Mucosa of rectum (tissue), 2 donors: Measurements from ENCODE around the gene ZNF618.

Experiments used
- H3K27ac ChIP-seq, 2 donors: one replicate each; pipeline ENCODE4 v1.7.0; 2013; ENCODE audit warnings: inconsistent platforms in 2 of 2, low read depth in 2 of 2, low read length in 2 of 2
- H3K27me3 ChIP-seq, 2 donors: one replicate each; pipeline ENCODE4 v1.7.0; 2013; ENCODE audit warnings: low read length in 2 of 2; ENCODE audit not compliant: control insufficient read depth in 2 of 2, insufficient read depth in 2 of 2
- H3K36me3 ChIP-seq, 2 donors: one replicate each; pipeline ENCODE4 v1.7.0; 2013; ENCODE audit warnings: low read length in 2 of 2; ENCODE audit not compliant: control insufficient read depth in 2 of 2, insufficient read depth in 2 of 2
- H3K4me1 ChIP-seq, 2 donors: one replicate each; pipeline ENCODE4 v1.7.0; 2013; ENCODE audit warnings: low read length in 2 of 2, mild to moderate bottlenecking in 1 of 2; ENCODE audit not compliant: control insufficient read depth in 2 of 2, insufficient read depth in 2 of 2
- H3K4me3 ChIP-seq, 2 donors: one replicate each; pipeline ENCODE4 v1.7.0; 2013; ENCODE audit warnings: low read length in 2 of 2
- H3K9ac ChIP-seq, 2 donors: one replicate each; pipeline ENCODE4 v1.7.0; 2013; ENCODE audit warnings: low read length in 2 of 2, low read depth in 1 of 2, mild to moderate bottlenecking in 1 of 2
- H3K9me3 ChIP-seq, 2 donors: one replicate each; pipeline ENCODE4 v1.7.0; 2013; ENCODE audit warnings: low read length in 2 of 2; ENCODE audit not compliant: control insufficient read depth in 2 of 2
- donor health status: healthy.
- donor health status: Normal muscosa, but diverticular disease.

ZNF618 gene

GRCh38 chr9:114012126-114012525 lies 136.0 kb downstream of the ZNF618 start:
- H3K27ac ChIP-seq = no peak overlapping the region
- no peaks in the 10 kb centered on the region for H3K4me1 ChIP-seq
- H3K27me3 ChIP-seq = no peaks in the 10 kb centered on the region
- no peak overlapping the region for H3K9ac ChIP-seq
- no peak overlapping the region for H3K4me3 ChIP-seq
- no peaks in the 10 kb centered on the region for H3K9me3 ChIP-seq
- peaks cover 0 to 2% of the 10 kb centered on the region in 2 donors for H3K36me3 ChIP-seq

- Histone ChIP-seq H3K27me3 (no peaks in the 10 kb centered on the region), H3K9me3 (no peaks in the 10 kb centered on the region), H3K4me3 (no peak overlapping the region), H3K27ac (no peak overlapping the region), H3K4me1 (no peaks in the 10 kb centered on the region), H3K36me3 (no peaks in the 10 kb centered on the region), H3K9ac (no peak overlapping the region)
These were observed 137.9 kb downstream of the ZNF618 start for GRCh38 chr9:114014044-114014443.

- H3K9me3 ChIP-seq = no peaks in the 10 kb centered on the region
- no peaks in the 10 kb centered on the region for H3K36me3 ChIP-seq
- no peaks in the 10 kb centered on the region for H3K27me3 ChIP-seq
- no peak overlapping the region for H3K4me3 ChIP-seq
- no peaks in the 10 kb centered on the region for H3K4me1 ChIP-seq
- H3K9ac ChIP-seq = no peak overlapping the region
- H3K27ac ChIP-seq = no peak overlapping the region
These were observed 139.5 kb downstream of the ZNF618 start for GRCh38 chr9:114015607-114016006.

GRCh38 chr9:114016101-114016500 lies 140.0 kb downstream of the ZNF618 start:
- Histone ChIP-seq H3K27ac (no peak overlapping the region), H3K9ac (no peak overlapping the region)

GRCh38 chr9:114016629-114017423 lies 140.7 kb downstream of the ZNF618 start:
- Histone ChIP-seq H3K36me3 (no peaks in the 10 kb centered on the region), H3K27me3 (no peaks in the 10 kb centered on the region), H3K9me3 (no peaks in the 10 kb centered on the region), H3K4me3 (no peak overlapping the region), H3K4me1 (no peaks in the 10 kb centered on the region), H3K27ac (no peak overlapping the region), H3K9ac (no peak overlapping the region)

More at GRCh38 chr9:114016101-114016500, 140.0 kb downstream of the ZNF618 start:
- H3K27me3 ChIP-seq = no peaks in the 10 kb centered on the region
- no peak overlapping the region for H3K4me3 ChIP-seq
- H3K36me3 ChIP-seq = no peaks in the 10 kb centered on the region
- H3K9me3 ChIP-seq = no peaks in the 10 kb centered on the region
- no peaks in the 10 kb centered on the region for H3K4me1 ChIP-seq

GRCh38 chr9:114017741-114018715 lies 141.9 kb downstream of the ZNF618 start:
- Histone ChIP-seq H3K4me3 (no peak overlapping the region), H3K9ac (no peak overlapping the region), H3K27me3 (no peaks in the 10 kb centered on the region), H3K9me3 (peaks cover 0 to 2% of the 10 kb centered on the region in 2 donors), H3K4me1 (no peaks in the 10 kb centered on the region), H3K27ac (no peak overlapping the region), H3K36me3 (no peaks in the 10 kb centered on the region)

GRCh38 chr9:114021578-114021977 lies 145.5 kb downstream of the ZNF618 start:
- no peak overlapping the region for H3K27ac ChIP-seq
- no peaks in the 10 kb centered on the region for H3K4me1 ChIP-seq
- peaks cover 0 to 2% of the 10 kb centered on the region in 2 donors for H3K9me3 ChIP-seq
- no peak overlapping the region for H3K9ac ChIP-seq
- no peak overlapping the region for H3K4me3 ChIP-seq
- no peaks in the 10 kb centered on the region for H3K36me3 ChIP-seq
- no peaks in the 10 kb centered on the region for H3K27me3 ChIP-seq

GRCh38 chr9:114023961-114024360 lies 147.9 kb downstream of the ZNF618 start:
- Histone ChIP-seq H3K4me3 (no peak overlapping the region), H3K9ac (no peak overlapping the region), H3K36me3 (no peaks in the 10 kb centered on the region), H3K4me1 (no peaks in the 10 kb centered on the region), H3K9me3 (peaks cover 0 to 2% of the 10 kb centered on the region in 2 donors), H3K27me3 (no peaks in the 10 kb centered on the region), H3K27ac (no peak overlapping the region)

GRCh38 chr9:114025196-114025753 lies 149.2 kb downstream of the ZNF618 start:
- Histone ChIP-seq H3K27me3 (no peaks in the 10 kb centered on the region), H3K4me3 (no peak overlapping the region), H3K9me3 (peaks cover 0 to 2% of the 10 kb centered on the region in 2 donors), H3K36me3 (no peaks in the 10 kb centered on the region), H3K27ac (no peak overlapping the region), H3K9ac (no peak overlapping the region), H3K4me1 (no peaks in the 10 kb centered on the region)

- H3K9ac ChIP-seq = no peak overlapping the region
- H3K27ac ChIP-seq = no peak overlapping the region
- H3K4me3 ChIP-seq = no peak overlapping the region
- peaks cover 0 to 2% of the 10 kb centered on the region in 2 donors for H3K9me3 ChIP-seq
- H3K4me1 ChIP-seq = no peaks in the 10 kb centered on the region
- no peaks in the 10 kb centered on the region for H3K36me3 ChIP-seq
- H3K27me3 ChIP-seq = no peaks in the 10 kb centered on the region
These were observed 149.7 kb downstream of the ZNF618 start for GRCh38 chr9:114025760-114026159.
